GM20000 (cell line): Measurements from ENCODE around the gene SLC22A12.

ENCODE experiments used
- DNase-seq: peaks from one replicate; pipeline ENCODE4 v3.0.0; 2012; ENCODE audit warnings: low spot score
- TF ChIP-seq, protein P1 (sequence below): IDR thresholded peaks from 2 replicates; pipeline ENCODE4 v1.5.1; 2012; ENCODE audit warnings: mild to moderate bottlenecking, control low read depth; ENCODE audit errors: extremely low read depth, missing control alignments

SLC22A12 gene

GRCh38 chr11:64632654-64633053 lies 41.6 kb downstream of the SLC22A12 start:
- TF ChIP-seq, protein P1, sequence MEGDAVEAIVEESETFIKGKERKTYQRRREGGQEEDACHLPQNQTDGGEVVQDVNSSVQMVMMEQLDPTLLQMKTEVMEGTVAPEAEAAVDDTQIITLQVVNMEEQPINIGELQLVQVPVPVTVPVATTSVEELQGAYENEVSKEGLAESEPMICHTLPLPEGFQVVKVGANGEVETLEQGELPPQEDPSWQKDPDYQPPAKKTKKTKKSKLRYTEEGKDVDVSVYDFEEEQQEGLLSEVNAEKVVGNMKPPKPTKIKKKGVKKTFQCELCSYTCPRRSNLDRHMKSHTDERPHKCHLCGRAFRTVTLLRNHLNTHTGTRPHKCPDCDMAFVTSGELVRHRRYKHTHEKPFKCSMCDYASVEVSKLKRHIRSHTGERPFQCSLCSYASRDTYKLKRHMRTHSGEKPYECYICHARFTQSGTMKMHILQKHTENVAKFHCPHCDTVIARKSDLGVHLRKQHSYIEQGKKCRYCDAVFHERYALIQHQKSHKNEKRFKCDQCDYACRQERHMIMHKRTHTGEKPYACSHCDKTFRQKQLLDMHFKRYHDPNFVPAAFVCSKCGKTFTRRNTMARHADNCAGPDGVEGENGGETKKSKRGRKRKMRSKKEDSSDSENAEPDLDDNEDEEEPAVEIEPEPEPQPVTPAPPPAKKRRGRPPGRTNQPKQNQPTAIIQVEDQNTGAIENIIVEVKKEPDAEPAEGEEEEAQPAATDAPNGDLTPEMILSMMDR: no peak
- no peak for DNase-seq

GRCh38 chr11:64633555-64634159 lies 42.6 kb downstream of the SLC22A12 start:
- no peak for DNase-seq
- TF ChIP-seq, protein P1: no peak

DNA sequence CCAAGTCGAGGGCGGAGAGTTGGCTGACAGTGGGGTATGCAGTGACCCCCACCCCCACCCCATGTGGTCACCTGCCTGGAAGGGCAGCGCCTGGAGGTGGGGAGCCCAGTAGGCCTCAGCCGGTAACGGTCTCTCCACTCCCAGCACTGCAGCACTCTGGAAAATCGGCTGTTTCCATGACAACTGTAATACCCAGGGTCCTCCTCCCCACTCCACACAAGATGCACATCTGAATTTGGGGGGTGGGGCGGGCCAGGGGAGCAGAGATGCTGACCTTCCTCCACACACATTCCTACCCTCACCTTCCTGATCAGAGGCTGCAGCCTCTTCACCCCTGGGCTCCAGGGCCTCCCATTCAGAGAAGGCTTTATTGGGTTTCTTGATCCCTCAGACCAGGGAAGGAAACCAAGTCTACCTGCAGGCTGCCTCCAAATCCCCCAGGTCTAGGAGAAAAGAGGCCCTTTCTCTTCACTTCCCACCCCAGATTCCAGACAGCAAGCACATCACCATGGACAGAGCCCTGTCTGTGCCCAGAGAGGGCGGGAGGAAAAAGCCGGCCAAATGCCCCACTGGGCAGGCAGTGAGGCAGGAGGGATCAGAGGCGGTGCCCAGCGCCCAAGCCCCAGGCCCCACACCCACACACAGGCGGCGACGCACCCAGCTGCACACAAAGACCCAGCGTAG lies 46.5 kb downstream of the SLC22A12 start:
- DNase-seq: no peak
- TF ChIP-seq, protein P1: no peak

GRCh38 chr11:64638018-64638665 lies 47.1 kb downstream of the SLC22A12 start:
- no peak for DNase-seq
- TF ChIP-seq, protein P1: no peak

DNA sequence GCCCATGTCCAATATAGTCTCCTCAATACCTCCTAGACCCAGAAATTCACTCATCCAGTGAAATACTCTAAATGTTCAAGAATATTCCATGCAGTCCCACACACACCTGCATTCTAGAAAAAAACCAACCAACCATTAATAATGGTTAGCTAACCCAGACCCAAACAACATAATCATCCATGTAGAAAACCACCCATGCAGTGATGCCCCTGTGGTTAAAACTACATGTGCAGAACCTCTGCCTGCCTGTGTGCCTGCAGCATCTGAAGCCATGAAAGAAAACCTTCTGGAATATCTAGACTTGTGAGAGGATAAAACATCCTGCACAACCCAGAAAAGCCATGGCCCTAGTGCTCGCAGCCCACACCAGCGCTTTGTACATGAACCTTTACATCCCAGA lies 47.8 kb downstream of the SLC22A12 start:
- DNase-seq: no peak
- TF ChIP-seq, protein P1: no peak

DNA sequence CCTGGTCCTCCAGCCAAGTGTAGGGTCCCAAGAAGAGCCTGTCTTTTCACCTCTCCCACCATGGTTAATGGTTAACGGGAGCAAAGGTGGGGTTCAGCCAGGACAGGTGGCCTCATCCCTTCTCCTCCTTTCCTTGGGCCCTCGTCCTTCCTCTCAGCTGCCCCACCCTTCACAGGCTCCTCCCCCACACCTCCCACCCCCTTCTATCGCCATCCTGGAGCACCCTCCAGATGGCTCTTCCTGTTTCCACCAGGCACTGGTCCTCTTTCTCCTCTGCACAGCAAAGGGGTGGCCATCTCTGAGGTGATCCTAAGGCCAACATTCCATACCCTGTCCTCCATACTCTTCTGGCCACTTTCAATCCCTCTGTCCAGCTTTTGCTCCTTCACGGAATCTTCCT lies 48.9 kb downstream of the SLC22A12 start:
- TF ChIP-seq, protein P1: no peak
- DNase-seq: no peak
